Keratinocyte (primary cell): ENCODE data around the gene IFNG-AS1.

Experiments used
- CTCF ChIP-seq, 3 experiments: IDR thresholded peaks in 1 of 3; conservative IDR thresholded peaks in 1 of 3; optimal IDR thresholded peaks in 1 of 3; 2 replicates in 2 of 3; 3 replicates in 1 of 3; pipeline versions ENCODE3 to v1.5.1; 2011; ENCODE audit warnings: low read length in 3 of 3, mild to moderate bottlenecking in 3 of 3, moderate library complexity in 2 of 3, control low read depth in 1 of 3, inconsistent platforms in 1 of 3; ENCODE audit not compliant: insufficient read depth in 2 of 3; ENCODE audit errors: extremely low read depth in 1 of 3
- EZH2 ChIP-seq: IDR thresholded peaks from one replicate; pipeline ENCODE4 v1.6.1; 2012; ENCODE audit warnings: inconsistent platforms, mild to moderate bottlenecking, low read length, moderate library complexity

DNA sequence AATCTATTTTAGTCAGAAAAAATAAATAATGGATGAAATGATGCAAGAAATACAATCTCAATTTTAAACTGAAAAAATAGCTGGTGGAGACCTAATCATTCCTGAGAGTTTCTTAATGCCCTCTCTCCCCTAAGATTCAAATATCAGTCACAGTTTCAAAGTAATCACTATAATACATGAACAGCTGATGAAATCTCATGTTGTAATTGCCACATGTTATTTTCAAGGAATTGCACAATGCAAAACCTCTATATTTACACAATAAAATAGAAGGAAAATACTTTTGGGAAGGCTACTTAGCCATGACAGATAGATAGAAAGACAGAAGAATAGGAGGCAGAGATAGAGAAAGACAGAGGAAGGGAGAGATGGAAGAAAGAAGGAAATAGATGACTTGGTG, 18.2 kb downstream of the IFNG-AS1 start:
- TF ChIP-seq CTCF (optimal IDR thresholded peaks at IDR 0.05 in 1 of 3, IDR thresholded peaks at IDR 0.05 in 1 of 3, conservative IDR thresholded peaks at IDR 0.05 in 1 of 3; ENCODE audit: extremely low read depth in 1 of 3, insufficient read depth in 2 of 3, low read length in 3 of 3): no peak
- TF ChIP-seq EZH2: no peak
